ENCODE data around the gene MRPS2.
A peak's percentile ranks its signal among the peaks of the same experiment; 100 is the strongest.
"Not testable (repeated sequence)": the region's sequence is repeated elsewhere in the genome, so short reads cannot be mapped to it uniquely, and the experiment has no call there.

MRPS2 gene

DNA sequence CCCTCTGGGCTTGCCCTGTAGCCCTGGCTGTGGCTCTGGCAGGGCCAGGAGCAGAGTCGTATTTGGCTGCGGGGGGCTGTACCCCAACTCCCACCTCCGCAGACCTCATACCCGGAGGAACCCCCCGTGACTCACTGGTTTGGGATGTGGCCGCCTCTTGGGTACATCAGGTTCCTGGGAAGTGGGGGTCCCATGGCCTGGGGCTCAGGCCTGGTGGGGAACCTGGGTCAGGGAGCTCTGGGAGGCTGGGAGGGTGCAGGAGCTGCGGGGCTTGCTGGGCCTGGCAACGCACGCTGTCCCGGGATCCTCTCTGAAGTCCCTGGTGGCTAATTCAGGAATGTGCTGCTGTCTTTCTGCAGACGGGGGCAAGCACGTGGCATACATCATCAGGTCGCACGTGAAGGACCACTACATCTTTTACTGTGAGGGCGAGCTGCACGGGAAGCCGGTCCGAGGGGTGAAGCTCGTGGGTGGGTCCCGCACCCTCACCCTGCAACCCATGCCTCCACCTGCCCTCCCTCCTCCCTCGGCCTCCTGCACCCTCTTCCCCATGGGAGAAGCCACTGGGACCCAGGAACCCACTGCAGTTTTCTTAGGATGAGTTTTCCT is 23.1 kb downstream of the MRPS2 start:
- TF ChIP-seq, protein P1, sequence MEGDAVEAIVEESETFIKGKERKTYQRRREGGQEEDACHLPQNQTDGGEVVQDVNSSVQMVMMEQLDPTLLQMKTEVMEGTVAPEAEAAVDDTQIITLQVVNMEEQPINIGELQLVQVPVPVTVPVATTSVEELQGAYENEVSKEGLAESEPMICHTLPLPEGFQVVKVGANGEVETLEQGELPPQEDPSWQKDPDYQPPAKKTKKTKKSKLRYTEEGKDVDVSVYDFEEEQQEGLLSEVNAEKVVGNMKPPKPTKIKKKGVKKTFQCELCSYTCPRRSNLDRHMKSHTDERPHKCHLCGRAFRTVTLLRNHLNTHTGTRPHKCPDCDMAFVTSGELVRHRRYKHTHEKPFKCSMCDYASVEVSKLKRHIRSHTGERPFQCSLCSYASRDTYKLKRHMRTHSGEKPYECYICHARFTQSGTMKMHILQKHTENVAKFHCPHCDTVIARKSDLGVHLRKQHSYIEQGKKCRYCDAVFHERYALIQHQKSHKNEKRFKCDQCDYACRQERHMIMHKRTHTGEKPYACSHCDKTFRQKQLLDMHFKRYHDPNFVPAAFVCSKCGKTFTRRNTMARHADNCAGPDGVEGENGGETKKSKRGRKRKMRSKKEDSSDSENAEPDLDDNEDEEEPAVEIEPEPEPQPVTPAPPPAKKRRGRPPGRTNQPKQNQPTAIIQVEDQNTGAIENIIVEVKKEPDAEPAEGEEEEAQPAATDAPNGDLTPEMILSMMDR (IDR thresholded peaks at IDR 0.05; ENCODE audit: low read depth, low read length): no peak
- DNase-seq (ENCODE audit: low read depth in 2 of 2): no peak
- no peak overlapping the region for H3K4me3 ChIP-seq (replicated peaks in 1 of 2; ENCODE audit: low read depth in 2 of 2, low read length in 2 of 2)

DNA sequence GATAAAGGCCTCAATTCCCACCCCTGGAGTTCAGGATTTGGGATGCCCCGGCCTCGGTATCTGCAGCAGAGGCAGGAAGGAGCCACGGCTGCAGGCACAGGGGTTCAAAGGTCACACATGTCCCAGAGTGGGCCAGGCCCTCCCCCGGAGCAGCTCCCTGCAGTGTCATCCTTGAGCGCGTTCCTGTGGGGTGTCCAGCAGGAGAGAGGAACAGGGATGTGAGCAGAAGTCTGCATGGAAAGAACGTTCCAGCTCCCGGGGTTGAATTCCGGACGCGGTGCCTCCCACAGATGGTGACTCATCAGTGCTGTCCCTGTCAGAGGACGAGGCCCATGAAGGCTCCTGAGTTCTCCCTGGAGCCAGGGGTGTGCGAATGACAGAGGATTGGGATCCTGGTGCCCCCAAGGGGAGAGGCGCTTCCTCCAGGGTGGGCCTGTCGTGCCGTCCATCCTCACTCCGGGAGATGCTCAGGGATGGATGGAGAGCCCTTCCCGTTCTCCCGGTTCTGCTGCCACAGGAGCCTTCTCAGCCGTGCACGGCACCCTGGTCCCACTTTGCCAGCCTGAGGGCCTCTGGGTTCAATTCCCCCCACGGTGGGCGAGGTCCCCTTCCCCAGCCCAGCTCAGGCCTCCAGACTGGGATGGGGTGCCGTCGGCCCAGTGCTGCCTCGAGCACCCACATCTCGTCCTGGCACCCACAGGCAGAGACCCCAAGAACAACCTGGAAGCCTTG is 23.8 kb downstream of the MRPS2 start:
- TF ChIP-seq, protein P1 (IDR thresholded peaks at IDR 0.05; ENCODE audit: low read depth, low read length): no peak
- DNase-seq (ENCODE audit: low read depth in 2 of 2): peak; percentile 25 to 41
- no peak overlapping the region for H3K4me3 ChIP-seq (replicated peaks in 1 of 2; ENCODE audit: low read depth in 2 of 2, low read length in 2 of 2)

DNA sequence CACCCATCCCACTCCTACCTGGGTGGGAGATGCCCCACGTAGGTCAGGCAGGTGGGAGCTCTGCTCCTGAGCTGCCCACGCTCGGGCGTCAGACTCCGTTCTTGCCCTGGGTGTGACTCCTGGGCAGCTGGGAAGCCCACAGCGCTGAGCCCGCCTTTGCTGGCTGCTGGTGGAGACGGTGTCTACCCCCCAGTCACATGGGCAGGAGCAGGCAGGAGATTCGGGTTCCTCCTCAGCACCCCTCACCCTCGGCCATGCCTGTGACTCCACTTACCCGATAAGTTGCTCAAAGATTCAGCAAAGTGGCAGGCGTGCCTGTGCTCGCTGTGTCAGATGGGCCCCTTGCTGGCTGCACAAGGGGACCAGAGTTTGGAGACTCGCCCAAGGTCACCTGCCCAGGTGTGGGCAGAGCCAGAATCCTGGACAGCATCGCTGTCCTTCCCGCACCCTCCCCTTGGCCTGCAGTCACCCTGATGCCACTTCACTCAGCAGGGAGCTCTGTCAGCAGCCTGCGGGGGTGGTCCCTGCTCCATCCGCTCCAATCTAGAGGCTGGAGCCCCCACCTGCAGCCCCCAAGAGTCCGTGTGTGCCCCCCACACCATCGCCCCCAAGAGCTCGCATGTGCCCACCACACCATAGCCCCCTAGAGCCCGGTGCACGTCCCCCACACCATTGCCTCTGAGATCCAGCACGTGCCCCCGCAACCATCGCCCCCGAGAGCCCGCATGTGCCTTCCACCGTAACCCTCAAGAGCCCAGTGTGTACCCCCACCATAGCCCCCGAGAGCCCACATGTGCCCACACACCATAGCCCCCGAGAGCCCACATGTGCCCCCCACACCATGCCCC is 25.0 kb downstream of the MRPS2 start:
- DNase-seq (ENCODE audit: low read depth in 2 of 2): no peak
- TF ChIP-seq, protein P1 (IDR thresholded peaks at IDR 0.05; ENCODE audit: low read depth, low read length): no peak
- no peak overlapping the region for H3K4me3 ChIP-seq (replicated peaks in 1 of 2; ENCODE audit: low read depth in 2 of 2, low read length in 2 of 2)

DNA sequence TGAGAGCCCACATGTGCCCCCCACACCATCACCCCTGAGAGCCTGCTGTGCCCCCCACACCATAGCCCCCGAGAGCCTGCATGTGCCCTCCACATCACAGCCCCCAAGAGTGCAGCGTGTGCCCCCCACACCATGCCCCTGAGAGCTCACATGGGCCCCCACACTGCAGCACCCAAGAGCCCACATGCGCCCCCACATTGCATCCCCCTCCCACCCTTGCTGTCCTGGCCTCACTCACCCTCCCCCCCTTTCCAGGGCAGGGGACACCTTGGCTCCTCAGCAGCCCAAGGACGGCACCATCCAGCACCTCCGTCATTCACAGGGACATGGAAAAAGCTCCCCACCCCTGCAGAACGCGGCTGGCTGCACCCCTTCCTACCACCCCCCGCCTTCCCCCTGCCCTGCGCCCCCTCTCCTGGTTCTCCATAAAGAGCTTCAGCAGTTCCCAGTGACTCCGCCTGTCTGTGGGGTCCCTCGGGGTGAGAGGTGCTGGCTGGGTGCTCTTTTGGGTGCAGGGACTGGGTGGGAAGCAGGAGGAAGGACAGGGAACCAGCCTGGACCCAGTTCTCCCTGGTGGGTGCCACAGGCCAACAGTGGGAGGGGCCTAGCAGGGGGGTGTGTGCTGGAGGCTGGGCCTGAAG is 25.7 kb downstream of the MRPS2 start:
- no peak for DNase-seq (ENCODE audit: low read depth in 2 of 2)
- TF ChIP-seq, protein P1 (IDR thresholded peaks at IDR 0.05; ENCODE audit: low read depth, low read length): no peak
- no peak overlapping the region for H3K4me3 ChIP-seq (replicated peaks in 1 of 2; ENCODE audit: low read depth in 2 of 2, low read length in 2 of 2)

DNA sequence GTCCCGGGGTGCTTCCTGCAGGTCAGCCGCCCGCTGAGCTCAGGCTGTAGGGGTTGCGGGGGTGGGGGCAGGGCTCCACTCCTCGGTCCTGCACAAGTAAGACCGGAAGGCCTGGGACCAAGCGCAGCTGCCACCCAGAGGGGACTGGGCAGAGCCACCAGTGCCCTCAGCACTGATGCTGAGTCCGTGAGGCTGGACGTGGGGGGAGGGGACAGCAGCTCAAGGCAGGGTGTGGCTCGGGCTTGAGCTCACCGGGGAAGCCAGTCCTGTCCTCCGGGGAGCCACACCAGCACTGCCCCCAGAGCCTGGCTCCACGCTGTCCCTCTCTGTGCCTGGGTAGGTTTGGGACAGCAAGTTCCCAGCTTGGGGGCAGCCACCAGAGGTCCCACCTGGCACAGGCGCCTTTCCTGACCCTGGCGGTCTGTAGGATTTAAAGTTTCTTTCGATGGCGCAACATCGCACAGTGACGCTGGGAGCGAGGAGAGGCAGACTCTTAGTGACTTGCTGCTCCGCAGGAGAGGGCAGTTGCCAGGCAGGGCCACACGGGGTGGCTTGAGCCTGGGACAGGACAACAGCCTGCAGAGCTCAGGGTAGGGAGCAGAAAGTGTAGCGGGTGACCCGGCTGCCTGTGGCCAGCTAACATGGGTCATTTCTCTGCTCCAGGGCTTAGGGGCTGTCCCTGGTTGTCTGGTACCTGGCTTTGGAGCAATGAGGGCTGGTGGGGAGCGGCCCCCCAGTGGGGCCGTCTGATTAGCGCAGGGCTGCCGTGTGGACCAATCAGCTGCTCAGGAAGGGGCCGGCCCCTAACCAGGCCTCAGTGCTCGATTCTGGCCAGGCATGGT is 26.5 kb downstream of the MRPS2 start:
- TF ChIP-seq, protein P1 (IDR thresholded peaks at IDR 0.05; ENCODE audit: low read depth, low read length): no peak
- no peak overlapping the region for H3K4me3 ChIP-seq (replicated peaks in 1 of 2; ENCODE audit: low read depth in 2 of 2, low read length in 2 of 2)
- no peak for DNase-seq (ENCODE audit: low read depth in 2 of 2)

DNA sequence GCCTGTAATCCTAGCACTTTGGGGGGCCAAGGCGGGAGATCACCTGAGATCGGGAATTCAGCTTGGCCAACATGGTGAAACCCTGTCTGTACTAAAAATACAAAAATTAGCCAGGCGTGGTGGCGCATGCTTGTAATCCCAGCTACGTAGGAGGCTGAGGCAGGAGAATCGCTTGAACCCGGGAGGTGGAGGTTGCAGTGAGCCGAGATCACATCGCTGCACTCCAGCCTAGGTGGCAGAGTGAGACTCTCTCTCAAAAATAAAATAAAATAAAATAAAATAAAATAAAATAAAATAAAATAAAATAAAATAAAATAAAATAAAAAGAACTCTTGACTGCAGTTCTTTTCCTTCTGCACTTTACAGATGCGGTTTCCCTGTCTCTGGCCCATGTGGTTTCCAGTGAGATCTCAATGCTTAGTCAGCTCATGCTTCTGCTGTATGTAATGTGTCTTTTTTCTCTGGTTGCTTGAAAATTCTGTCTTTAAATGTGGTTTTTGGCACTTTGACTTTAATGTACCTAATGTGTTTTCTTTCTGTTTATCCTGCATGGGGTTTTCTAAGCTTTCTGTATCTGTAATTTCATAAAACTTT is 28.5 kb downstream of the MRPS2 start:
- not testable (repeated sequence) for H3K4me3 ChIP-seq (replicated peaks in 1 of 2; ENCODE audit: low read depth in 2 of 2, low read length in 2 of 2); DNase-seq (ENCODE audit: low read depth in 2 of 2)
